A549 (cell line): Measurements from ENCODE around the gene ATAT1. TPM values are rescaled to one million over a fixed set of nuclear protein-coding genes. Genes with fewer than 3 reads are reported as not detected.

ENCODE experiments used
- ATAC-seq, 2 experiments: fragments of 200-7000 bp in 1 of 2; fragments of >200 bp in 1 of 2; cut with Nextera tagmentation in 1 of 2; cut with Tn5 transposase in 1 of 2; 3 replicates each; pipeline versions ENCODE4 v1.8.0 to v1.9.1; 2018 to 2020; ENCODE audit warnings: mild to moderate bottlenecking in 1 of 2, moderate library complexity in 1 of 2
- CTCF ChIA-PET: fragments of 300-600 bp; sonication (Branson Sonifier 250); formaldehyde crosslinking; extraction: SDS; loops from one replicate; lab custom pipeline; 2021; ENCODE audit warnings: antibody characterized with exemption, inconsistent platforms; lab: Yijun Ruan, JAX
- POLR2A ChIA-PET: fragments of 350-600 bp; formaldehyde crosslinking; extraction: SDS; loops from one replicate; lab custom pipeline; 2021; ENCODE audit warnings: antibody characterized with exemption, inconsistent platforms; lab: Yijun Ruan, JAX
- DNase-seq, 2 experiments: peaks; one replicate each; pipeline versions ENCODE4 v3.0.0 to v3.0.0-alpha.2; 2011 to 2016; ENCODE audit warnings: low read depth in 1 of 2, low spot score in 1 of 2
- FAIRE-seq: peaks from 2 replicates; lab custom pipeline; 2011; peaks lifted over from hg19 to GRCh38; lab: Jason Lieb, UNC
- H3K27ac ChIP-seq, 2 experiments: fragments of >200 bp; sonication (Bioruptor Twin); formaldehyde crosslinking; 3 replicates each; pipeline ENCODE4 v1.5.1; 2016 to 2017
- H3K4me1 ChIP-seq: fragments of >200 bp; sonication (Bioruptor Twin); formaldehyde crosslinking; 3 replicates; pipeline ENCODE4 v1.6.1; 2016
- H3K4me2 ChIP-seq: fragments of >200 bp; sonication (Bioruptor Twin); formaldehyde crosslinking; 3 replicates; pipeline ENCODE4 v1.6.1; 2016
- H3K4me3 ChIP-seq: fragments of >200 bp; sonication (Bioruptor Twin); formaldehyde crosslinking; 3 replicates; pipeline ENCODE4 v1.5.1; 2016
- H3K9me3 ChIP-seq: fragments of >200 bp; sonication (Bioruptor Twin); formaldehyde crosslinking; 3 replicates; pipeline ENCODE4 v1.6.1; 2016
- CEBPB ChIP-seq, 2 experiments: fragments of >200 bp in 1 of 2; sonication (Bioruptor Twin) in 1 of 2; formaldehyde crosslinking in 1 of 2; IDR thresholded peaks; 2 replicates each; pipeline ENCODE4 v1.6.1; 2012 to 2016
- CHD2 ChIP-seq: fragments of 150-350 bp; IDR thresholded peaks from 2 replicates; pipeline ENCODE4 v1.6.1; 2014; ENCODE audit warnings: low read length; ENCODE audit not compliant: partially characterized antibody
- CHD4 ChIP-seq: fragments of 200-600 bp; sonication (generic); IDR thresholded peaks from 2 replicates; pipeline ENCODE4 v1.6.1; 2016; ENCODE audit warnings: antibody characterized with exemption, mild to moderate bottlenecking, borderline replicate concordance
- ESRRA ChIP-seq: fragments of 150-350 bp; IDR thresholded peaks from 2 replicates; pipeline ENCODE4 v1.6.1; 2014; ENCODE audit warnings: mild to moderate bottlenecking, low read length, borderline replicate concordance
- FOSB ChIP-seq: fragments of 250-450 bp; sonication (Bioruptor Pico); IDR thresholded peaks from 2 replicates; pipeline ENCODE4 v1.5.0; 2020; ENCODE audit warnings: mild to moderate bottlenecking, moderate library complexity
- FOXS1 ChIP-seq: fragments of 250-450 bp; sonication (Bioruptor Pico); IDR thresholded peaks from 2 replicates; pipeline ENCODE4 v1.5.0; 2020; ENCODE audit warnings: mild to moderate bottlenecking, moderate library complexity
- HOXA7 ChIP-seq: fragments of 250-450 bp; sonication (Bioruptor Pico); IDR thresholded peaks from 2 replicates; pipeline ENCODE4 v1.5.0; 2020; ENCODE audit warnings: mild to moderate bottlenecking, moderate library complexity
- HOXB13 ChIP-seq: fragments of 250-450 bp; sonication (Bioruptor Pico); IDR thresholded peaks from 2 replicates; pipeline ENCODE4 v1.5.0; 2020; ENCODE audit warnings: low read depth, mild to moderate bottlenecking, moderate library complexity
- JUN ChIP-seq, 2 experiments: fragments of >200 bp; sonication (Bioruptor Twin); formaldehyde crosslinking; IDR thresholded peaks; 2 replicates in 1 of 2; 3 replicates in 1 of 2; pipeline ENCODE4 v1.6.1; 2016 to 2017
- JUNB ChIP-seq: fragments of >200 bp; sonication (Bioruptor Twin); formaldehyde crosslinking; IDR thresholded peaks from 2 replicates; pipeline ENCODE4 v1.6.1; 2016
- MAFK ChIP-seq: fragments of 450-650 bp; IDR thresholded peaks from 2 replicates; pipeline ENCODE4 v1.6.1; 2014; ENCODE audit not compliant: partially characterized antibody
- MAZ ChIP-seq: fragments of 150-350 bp; IDR thresholded peaks from 2 replicates; pipeline ENCODE4 v1.6.1; 2014; ENCODE audit warnings: antibody characterized with exemption, low read depth, low read length, borderline replicate concordance
- MYC ChIP-seq: IDR thresholded peaks from 2 replicates; pipeline ENCODE4 v1.6.1; 2012; ENCODE audit warnings: mild to moderate bottlenecking, inconsistent platforms, low read length, improper control_type of control experiment, borderline replicate concordance
- NFE2L2 ChIP-seq: fragments of 150-350 bp; conservative IDR thresholded peaks from 2 replicates; pipeline ENCODE4 v1.6.1; 2014; ENCODE audit warnings: low read length
- NPAS2 ChIP-seq: fragments of 250-450 bp; sonication (Bioruptor Pico); IDR thresholded peaks from 2 replicates; pipeline ENCODE4 v1.8.0; 2022; ENCODE audit warnings: mild to moderate bottlenecking, moderate library complexity, borderline replicate concordance
- PBX3 ChIP-seq: IDR thresholded peaks from 2 replicates; pipeline ENCODE4 v1.6.1; 2012
- PHF8 ChIP-seq: fragments of 200-600 bp; sonication (generic); IDR thresholded peaks from 2 replicates; pipeline ENCODE4 v1.6.1; 2016; ENCODE audit warnings: low read depth, mild to moderate bottlenecking, antibody characterized with exemption, moderate library complexity, borderline replicate concordance
- POLR2A ChIP-seq: IDR thresholded peaks from 2 replicates; pipeline ENCODE4 v1.6.1; 2012; ENCODE audit warnings: mild to moderate bottlenecking, low read length
- RAD21 ChIP-seq, 2 experiments: fragments of >200 bp in 1 of 2; sonication (Bioruptor Twin) in 1 of 2; formaldehyde crosslinking in 1 of 2; IDR thresholded peaks in 1 of 2; conservative IDR thresholded peaks in 1 of 2; 2 replicates in 1 of 2; 3 replicates in 1 of 2; pipeline ENCODE4 v1.6.1; 2012 to 2018; ENCODE audit warnings: inconsistent platforms in 1 of 2
- RCOR1 ChIP-seq: fragments of 150-350 bp; IDR thresholded peaks from 2 replicates; pipeline ENCODE4 v1.6.1; 2014; ENCODE audit warnings: antibody characterized with exemption, low read length, low read depth
- REST ChIP-seq: fragments of 200-600 bp; sonication (generic); IDR thresholded peaks from 2 replicates; pipeline ENCODE4 v1.6.1; 2016; ENCODE audit warnings: antibody characterized with exemption, mild to moderate bottlenecking, moderate library complexity
- RFX5 ChIP-seq: fragments of 450-650 bp; IDR thresholded peaks from 2 replicates; pipeline ENCODE4 v1.7.1; 2014; ENCODE audit warnings: antibody characterized with exemption, mild to moderate bottlenecking, moderate library complexity
- SMC3 ChIP-seq: fragments of >200 bp; sonication (Bioruptor Twin); formaldehyde crosslinking; IDR thresholded peaks from 3 replicates; pipeline ENCODE4 v1.6.1; 2018; ENCODE audit warnings: inconsistent platforms
- TFCP2L1 ChIP-seq: fragments of 250-450 bp; sonication (Bioruptor Pico); IDR thresholded peaks from 2 replicates; pipeline ENCODE4 v1.5.0; 2021; ENCODE audit warnings: mild to moderate bottlenecking
- TP53 ChIP-seq: fragments of 250-450 bp; sonication (Bioruptor Pico); IDR thresholded peaks from 2 replicates; pipeline ENCODE4 v1.5.0; 2021; ENCODE audit warnings: mild to moderate bottlenecking, moderate library complexity
- USF2 ChIP-seq: fragments of 450-650 bp; IDR thresholded peaks from 2 replicates; pipeline ENCODE4 v1.6.1; 2014; ENCODE audit warnings: antibody characterized with exemption
- ZNF302 ChIP-seq: fragments of 250-450 bp; sonication (Bioruptor Pico); IDR thresholded peaks from 2 replicates; pipeline ENCODE4 v1.9.0; 2021; ENCODE audit warnings: inconsistent platforms, mild to moderate bottlenecking, moderate library complexity
- WGBS: methylation state at CpG from one replicate; pipeline ENCODE4 v1.1.6; 2017; ENCODE audit errors: missing lambda C conversion rate; 5-methylcytosine and 5-hydroxymethylcytosine counted together
- polyA plus RNA-seq, 4 experiments: library from polyadenylated mRNA; depleted of rRNA in 3 of 4; stranded (reverse); fragments of >200 nt; fragmentation: RNase III in 1 of 4; extraction: RNeasy Plus Mini Kit Qiagen cat#74134 plus additional on column Dnase treatment in 1 of 4; gene quantifications; 2 replicates in 3 of 4; 3 replicates in 1 of 4; pipeline ENCODE4 v1.2.3, GENCODE V29; 2011 to 2017

Gene ATAT1
- polyA plus RNA-seq, 2 of the 4 experiments (the other 2 are of a cell fraction), result 7.4 to 8.6 TPM

- peak; percentile 92 for TF ChIP-seq MAFK
- TF ChIP-seq CHD2, result no peak
- no peak for TF ChIP-seq SMC3
- peak; percentile 7; the same call in 1 of the 2 replicates for TF ChIP-seq TFCP2L1
- peak; percentile 13; the same call in 1 of the 2 replicates for TF ChIP-seq HOXA7
- TF ChIP-seq JUN (IDR thresholded peaks at IDR 0.05), result peak; percentile 49 to 87; a peak in 3 of 5 replicates
- no peak for TF ChIP-seq CEBPB (IDR thresholded peaks at IDR 0.05)
- TF ChIP-seq PBX3, result no peak
- TF ChIP-seq POLR2A, result peak; percentile 10; the same call in 1 of the 2 replicates
- no peak for TF ChIP-seq NPAS2 (CRISPR knock-in tag)
- TF ChIP-seq, all 56 proteins: peak for 5
- H3K27ac ChIP-seq, result peak overlapping the region; percentile 90 to 97
- H3K4me1 ChIP-seq, result peaks cover 39% of the 10 kb centered on the region
- H3K4me3 ChIP-seq, result peak overlapping the region; percentile 88
- H3K4me2 ChIP-seq, result peak overlapping the region; percentile 100
- H3K9me3 ChIP-seq, result no peaks in the 10 kb centered on the region
- FAIRE-seq (no peak), DNase-seq (peak in 1 of 2 experiments; percentile 60), ATAC-seq (no peak)
- ChIA-PET CTCF (no interaction called here), POLR2A (interaction anchor here (0.6 to 2.0 kb wide), 4 partner anchors 16 to 136 kb away, joined by 3 to 10 read pairs (median 4); partner anchors contain the start of gene GNL1)
- WGBS, result 1% methylated on average over 10 of the region's 10 CpGs
Observed at GRCh38 chr6:30615958-30616810, 10.5 kb upstream of the ATAT1 start.

- FAIRE-seq (no peak), ATAC-seq (peak; percentile 84 to 85), DNase-seq (peak; percentile 86 to 99)
- CTCF ChIA-PET, result interaction anchor here (1.1 kb wide), 1 partner anchor 9 kb away, joined by 5 read pairs; the partner anchor contains the start of gene ATAT1
- peak within 1 kb of the TSS; percentile 94 to 97 for H3K27ac ChIP-seq
- POLR2A ChIA-PET, result interaction anchor here (0.6 to 1.3 kb wide), 5 partner anchors 10 to 1198 kb away, joined by 3 to 7 read pairs (median 3); partner anchors contain the start of genes ATAT1, C6orf136, DHX16 and MDC1
- WGBS, result 1% methylated on average over 40 of the region's 40 CpGs
- peak within 1 kb of the TSS; percentile 88 for H3K4me3 ChIP-seq
- H3K4me1 ChIP-seq, result peaks cover 33% of the 10 kb centered on the region
- H3K9me3 ChIP-seq, result no peaks in the 10 kb centered on the region
- peak within 1 kb of the TSS; percentile 100 for H3K4me2 ChIP-seq
- no peak for TF ChIP-seq MAFK
- TF ChIP-seq FOXS1 (CRISPR knock-in tag), result no peak; the same call in 1 of the 2 replicates
- peak; percentile 94 to 99 for TF ChIP-seq JUN (IDR thresholded peaks at IDR 0.05)
- TF ChIP-seq NPAS2 (CRISPR knock-in tag), result no peak
- TF ChIP-seq RCOR1, result no peak
- TF ChIP-seq CHD4, result no peak
- TF ChIP-seq RAD21 (conservative IDR thresholded peaks at IDR 0.05 in 1 of 2, IDR thresholded peaks at IDR 0.05 in 1 of 2), result no peak
- peak; percentile 22; the same call in 1 of the 2 replicates for TF ChIP-seq MYC
- TF ChIP-seq USF2, result peak; percentile 63
- TF ChIP-seq FOSB, result peak; percentile 96
- peak; percentile 92 for TF ChIP-seq PHF8
- TF ChIP-seq ESRRA, result no peak
- no peak for TF ChIP-seq ZNF302 (CRISPR knock-in tag)
- TF ChIP-seq PBX3, result peak; percentile 58; the same call in 1 of the 2 replicates
- TF ChIP-seq JUNB, result no peak
- TF ChIP-seq CHD2, result peak; percentile 93
- TF ChIP-seq NFE2L2, result no peak
- TF ChIP-seq MAZ, result peak; percentile 37; the same call in 1 of the 2 replicates
- TF ChIP-seq RFX5, result peak; percentile 56; the same call in 1 of the 2 replicates
- peak; percentile 86; the same call in 1 of the 2 replicates for TF ChIP-seq TP53
- peak; percentile 87 for TF ChIP-seq REST
- no peak for TF ChIP-seq HOXB13
Observed at GRCh38 chr6:30616811-30617564, 9.7 kb upstream of the ATAT1 start, which contains the start of gene PPP1R10. PPP1R10 (minus strand) TSS chr6:30617243; CDS start chr6:30609944, 7,299 bp downstream.
